Lower leg skin (tissue), 3 donors: ENCODE data around the gene ZNF580.

Experiments used
- CTCF ChIP-seq, 3 donors: fragments of 450-650 bp; IDR thresholded peaks; one replicate each; pipeline ENCODE4 v1.5.1; 2016; ENCODE audit warnings: antibody characterized with exemption in 3 of 3, mild to moderate bottlenecking in 3 of 3, moderate library complexity in 2 of 3
- POLR2A ChIP-seq, 2 donors: fragments of 450-650 bp; IDR thresholded peaks; one replicate each; pipeline ENCODE4 v1.6.1; 2016 to 2017; ENCODE audit warnings: antibody characterized with exemption in 2 of 2, mild to moderate bottlenecking in 1 of 2, moderate library complexity in 1 of 2

DNA sequence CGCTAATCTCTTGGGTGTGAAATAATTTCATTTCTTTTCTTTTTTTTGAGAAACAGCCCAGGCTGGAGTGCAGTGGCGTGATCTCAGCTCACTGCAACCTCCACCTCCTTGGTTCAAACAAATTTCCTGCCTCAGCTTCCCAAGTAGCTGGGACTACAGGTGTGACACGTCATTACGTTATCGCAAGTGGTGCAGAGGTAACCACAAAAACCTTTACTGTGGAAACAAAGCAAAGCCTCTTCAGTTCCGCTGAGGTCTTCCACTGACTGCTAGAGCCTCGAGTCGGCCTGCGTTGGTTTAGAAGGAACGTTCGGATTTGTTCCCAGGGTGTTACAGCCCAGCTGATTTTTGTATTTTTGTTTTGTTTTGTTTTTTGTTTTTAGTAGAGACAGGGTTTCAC is 14.5 kb upstream of the ZNF580 start:
- TF ChIP-seq CTCF (IDR thresholded peaks at IDR 0.05) (no peak), POLR2A (IDR thresholded peaks at IDR 0.05) (no peak)
